Measurements from ENCODE around the gene NEK5.

DNA sequence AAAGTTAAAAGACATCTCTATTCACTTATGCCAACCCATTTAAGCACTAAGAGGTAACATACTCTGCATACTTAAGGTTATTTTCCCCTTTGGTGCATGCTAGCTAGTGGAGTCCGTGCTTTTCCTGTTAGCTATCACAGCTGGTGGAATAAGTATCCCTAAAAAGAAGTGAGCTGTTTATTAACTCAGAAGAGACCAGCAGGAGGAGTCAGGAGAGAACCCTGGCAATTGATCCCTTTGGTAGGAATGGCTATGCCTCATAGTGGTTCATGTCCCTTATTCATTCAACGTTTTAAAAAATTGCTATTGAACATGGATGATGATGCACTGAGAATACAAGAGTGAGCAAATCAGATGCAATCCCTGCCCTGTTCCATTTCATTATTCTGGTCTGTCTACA lies 12.4 kb upstream of the NEK5 start:
- TF ChIP-seq, protein P1, sequence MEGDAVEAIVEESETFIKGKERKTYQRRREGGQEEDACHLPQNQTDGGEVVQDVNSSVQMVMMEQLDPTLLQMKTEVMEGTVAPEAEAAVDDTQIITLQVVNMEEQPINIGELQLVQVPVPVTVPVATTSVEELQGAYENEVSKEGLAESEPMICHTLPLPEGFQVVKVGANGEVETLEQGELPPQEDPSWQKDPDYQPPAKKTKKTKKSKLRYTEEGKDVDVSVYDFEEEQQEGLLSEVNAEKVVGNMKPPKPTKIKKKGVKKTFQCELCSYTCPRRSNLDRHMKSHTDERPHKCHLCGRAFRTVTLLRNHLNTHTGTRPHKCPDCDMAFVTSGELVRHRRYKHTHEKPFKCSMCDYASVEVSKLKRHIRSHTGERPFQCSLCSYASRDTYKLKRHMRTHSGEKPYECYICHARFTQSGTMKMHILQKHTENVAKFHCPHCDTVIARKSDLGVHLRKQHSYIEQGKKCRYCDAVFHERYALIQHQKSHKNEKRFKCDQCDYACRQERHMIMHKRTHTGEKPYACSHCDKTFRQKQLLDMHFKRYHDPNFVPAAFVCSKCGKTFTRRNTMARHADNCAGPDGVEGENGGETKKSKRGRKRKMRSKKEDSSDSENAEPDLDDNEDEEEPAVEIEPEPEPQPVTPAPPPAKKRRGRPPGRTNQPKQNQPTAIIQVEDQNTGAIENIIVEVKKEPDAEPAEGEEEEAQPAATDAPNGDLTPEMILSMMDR (IDR thresholded peaks at IDR 0.05; ENCODE audit: insufficient read depth, low read depth, low read length), result no peak
- no peak for TF ChIP-seq EZH2 (IDR thresholded peaks at IDR 0.05; ENCODE audit: insufficient read depth, low read length)

Data from astrocyte (in vitro differentiated cells and primary cell).